SIG-M5 (cell line): Measurements from ENCODE around the gene MYO3B.
"Not testable (repeated sequence)": the region's sequence is repeated elsewhere in the genome, so short reads cannot be mapped to it uniquely, and the experiment has no call there.

Experiments used
- DNase-seq: peaks from one replicate; lab custom pipeline; 2025; lab: John Stamatoyannopoulos, UW

The MYO3B gene

DNA sequence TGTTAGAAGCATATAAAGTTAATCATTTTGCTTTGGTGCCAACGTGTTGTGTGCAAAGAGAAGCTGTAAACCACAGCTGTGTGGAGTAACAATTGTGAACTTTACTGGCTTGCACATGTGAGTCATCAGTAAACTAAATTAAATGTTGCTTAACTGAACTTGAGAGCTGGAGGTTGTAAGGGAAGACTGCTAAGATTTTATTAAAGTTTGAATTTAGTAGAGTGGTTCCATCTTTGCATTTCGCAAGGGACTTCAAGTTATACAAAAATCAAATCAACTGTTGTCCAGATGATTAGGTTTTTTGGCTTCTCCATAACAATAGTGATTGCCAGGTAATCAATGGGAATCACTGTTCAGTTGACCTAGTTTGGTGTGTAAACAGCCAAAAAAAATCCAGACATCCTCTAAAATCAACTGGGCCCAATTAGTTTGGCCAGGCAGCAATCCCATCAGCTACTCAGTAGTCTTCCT lies 247.4 kb downstream of the MYO3B start:
- DNase-seq, result no peak

DNA sequence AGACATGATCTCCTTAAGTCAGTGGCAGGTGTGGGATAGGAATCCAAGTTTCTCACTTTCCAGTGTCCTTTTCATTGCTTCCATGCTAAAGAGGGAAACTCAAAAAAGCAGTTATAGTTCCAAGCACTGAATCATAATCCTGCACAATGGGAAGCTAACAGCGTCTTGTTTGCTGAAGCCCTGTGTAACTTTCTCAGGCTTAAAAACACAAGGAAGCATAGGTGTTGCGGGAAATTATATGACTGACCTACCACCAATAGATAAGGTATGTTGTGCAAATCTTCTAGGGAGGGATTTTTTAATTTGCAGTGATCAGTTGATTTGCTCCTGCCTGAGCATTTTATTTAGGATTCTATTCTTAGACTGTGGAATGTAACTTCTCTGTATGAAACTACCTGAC lies 250.9 kb downstream of the MYO3B start:
- no peak for DNase-seq

DNA sequence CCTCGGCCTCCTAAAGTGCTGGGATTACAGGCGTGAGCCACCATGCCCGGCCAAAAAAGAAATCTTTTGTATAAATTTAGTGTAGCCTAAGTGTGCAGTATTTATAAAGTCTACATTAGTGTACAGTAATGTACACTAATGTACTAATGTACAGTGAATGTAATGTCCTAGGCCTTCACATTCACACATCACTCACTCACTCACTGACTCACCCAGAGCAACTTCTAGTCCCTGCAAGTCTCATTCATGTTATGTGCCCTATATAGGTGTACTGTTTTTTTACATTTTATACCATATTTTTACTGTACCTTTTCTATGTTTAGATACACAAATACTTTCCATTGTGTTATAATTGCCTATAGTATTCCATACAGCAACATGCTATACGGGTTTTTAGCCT lies 254.9 kb downstream of the MYO3B start:
- no peak for DNase-seq

DNA sequence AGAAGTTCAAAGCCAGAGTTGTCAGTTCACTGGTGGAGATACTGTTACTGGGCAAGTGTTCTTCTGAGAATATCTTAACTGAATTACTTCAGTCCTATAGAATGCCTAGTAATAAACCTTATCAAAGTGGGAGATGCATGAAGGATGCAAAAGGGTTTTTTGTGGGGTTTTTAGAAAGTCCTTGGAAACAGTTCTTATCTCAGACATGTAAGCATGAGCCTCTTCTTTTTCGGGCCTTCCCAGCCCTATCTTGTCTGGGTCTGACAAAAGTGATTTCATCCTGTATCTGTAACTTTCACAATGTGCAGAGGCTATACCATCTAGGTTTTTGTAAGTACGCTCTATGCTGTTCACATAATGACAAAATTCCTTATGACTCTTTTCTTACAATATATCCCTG lies 255.5 kb downstream of the MYO3B start:
- DNase-seq, result no peak

DNA sequence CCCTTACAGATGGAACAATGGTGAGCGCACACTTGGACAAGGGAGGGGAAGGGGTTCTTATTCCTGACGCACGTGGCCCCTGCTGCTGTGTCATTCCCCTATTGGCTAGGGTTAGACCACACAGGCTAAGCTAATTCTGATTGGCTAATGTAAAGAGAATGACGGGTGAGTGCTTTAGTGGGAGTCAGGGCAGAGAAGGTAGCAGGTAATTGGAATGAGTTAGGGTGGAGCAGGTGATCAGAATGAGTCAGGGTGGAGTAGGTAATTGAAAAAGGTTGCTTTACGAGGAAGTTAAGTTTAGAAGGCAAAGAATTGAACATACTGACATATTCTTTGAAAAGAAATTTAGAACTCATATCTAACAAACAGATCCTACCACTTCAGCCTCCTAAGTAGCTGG lies 256.4 kb downstream of the MYO3B start:
- not testable (repeated sequence) for DNase-seq

DNA sequence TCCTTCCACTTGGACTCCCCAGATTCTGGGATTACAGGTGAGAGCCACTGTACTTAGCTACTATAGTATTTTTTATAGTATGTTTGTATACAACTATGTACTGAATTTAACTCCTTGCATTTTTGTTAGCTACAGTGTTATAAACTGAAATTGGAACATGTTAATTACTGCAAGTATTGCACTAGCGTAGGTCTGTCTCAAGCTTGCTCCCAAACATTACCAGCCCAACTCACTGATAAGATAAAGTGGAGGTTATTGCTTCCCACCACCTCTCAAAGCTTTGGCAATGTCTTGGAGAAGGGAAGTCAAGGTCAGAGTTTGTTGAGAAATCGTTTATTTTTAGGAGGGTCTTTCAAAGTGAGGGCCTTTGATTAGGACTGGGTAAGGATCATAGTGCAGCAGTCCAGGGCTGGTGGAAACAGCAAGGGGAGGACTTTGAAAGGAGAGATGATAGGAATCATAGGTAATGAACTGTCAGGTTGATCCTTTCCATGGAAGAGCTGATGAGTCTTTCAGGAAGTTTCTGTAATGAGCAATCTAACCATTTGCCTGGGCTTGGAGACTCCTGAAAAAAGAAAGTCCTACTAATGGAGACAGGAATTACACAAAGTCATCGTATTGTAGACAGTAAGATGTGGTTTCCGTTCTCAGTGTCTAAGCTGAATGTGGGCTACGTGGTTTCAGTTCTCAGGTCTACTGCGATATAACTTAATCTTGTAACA lies 257.1 kb downstream of the MYO3B start:
- DNase-seq, result no peak

DNA sequence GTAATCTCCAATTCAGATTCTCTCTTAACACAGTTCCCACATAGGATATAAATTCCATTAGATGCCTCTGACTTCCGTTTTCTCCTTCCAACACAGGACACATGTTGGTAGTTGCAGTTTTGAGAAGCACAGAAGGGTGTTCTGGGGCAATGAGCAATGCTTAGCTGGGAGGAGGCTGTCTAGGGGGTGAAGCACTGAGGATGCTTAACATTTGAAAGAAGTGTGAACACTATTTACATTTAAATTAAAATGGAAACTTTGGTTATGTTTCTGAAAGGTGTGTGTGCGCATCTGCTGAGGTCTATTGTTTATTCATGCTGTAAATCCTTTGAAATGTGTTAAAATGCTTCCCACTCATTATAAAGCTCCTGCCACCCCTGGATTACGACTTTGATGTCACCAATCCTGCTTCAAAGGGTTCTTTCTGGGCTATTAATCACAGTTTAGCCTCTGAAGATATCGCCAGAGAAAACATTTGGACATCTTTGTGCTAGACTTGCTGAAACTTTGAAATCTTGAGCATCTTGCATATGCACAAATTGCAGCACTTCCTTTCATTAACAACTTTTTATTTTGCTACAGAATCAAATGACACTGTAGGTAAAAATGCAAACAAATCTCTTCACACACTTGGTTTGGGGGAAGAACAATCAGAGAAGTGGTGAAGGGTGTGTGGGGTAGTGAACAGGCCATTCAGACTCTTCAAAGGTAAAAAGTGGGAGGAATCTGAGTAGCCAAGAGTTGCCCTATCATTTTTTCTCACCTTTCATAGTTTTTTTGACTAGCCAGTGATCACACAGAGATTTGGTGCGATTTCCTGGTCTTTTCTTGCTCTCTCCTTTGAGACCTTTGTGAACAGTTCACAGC lies 258.4 kb downstream of the MYO3B start:
- DNase-seq, result no peak

DNA sequence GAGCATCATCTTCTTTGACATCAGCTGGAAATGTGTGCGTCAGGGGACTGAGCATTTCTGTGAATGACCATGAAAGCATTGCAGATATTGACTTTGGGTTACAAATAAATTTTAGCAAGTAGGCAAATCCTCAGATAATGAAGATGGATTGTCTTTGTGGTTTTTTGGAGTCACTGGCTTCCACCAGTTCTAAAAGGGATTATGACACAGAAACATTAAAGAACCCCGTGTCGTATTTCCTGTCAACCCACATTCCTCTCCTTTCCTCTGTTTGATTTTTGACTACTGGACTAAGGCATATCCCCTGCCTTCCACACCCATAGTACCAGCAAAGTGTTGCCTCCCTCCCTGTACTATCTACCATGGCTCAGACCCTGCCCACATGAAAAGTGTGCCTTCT lies 268.1 kb downstream of the MYO3B start:
- DNase-seq, result no peak

DNA sequence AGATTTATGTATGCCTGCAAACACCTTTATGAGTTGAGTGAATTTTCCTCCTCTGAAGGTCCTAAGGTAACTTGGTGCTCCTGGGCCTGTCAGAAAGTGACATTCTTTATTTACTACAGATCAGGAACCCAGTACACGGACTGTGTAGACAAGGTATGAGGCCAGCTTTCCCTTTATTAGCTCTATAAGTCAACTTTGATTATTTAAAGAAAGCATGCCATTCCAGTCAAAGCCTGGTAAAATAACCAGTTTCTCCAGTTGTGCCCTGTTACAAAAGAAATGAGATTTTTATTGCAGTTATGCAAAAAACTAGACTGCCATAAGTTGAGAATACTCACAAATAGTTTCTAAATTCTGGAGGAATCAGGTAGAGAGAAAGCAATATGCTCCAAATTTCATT lies 271.1 kb downstream of the MYO3B start:
- DNase-seq, result no peak

DNA sequence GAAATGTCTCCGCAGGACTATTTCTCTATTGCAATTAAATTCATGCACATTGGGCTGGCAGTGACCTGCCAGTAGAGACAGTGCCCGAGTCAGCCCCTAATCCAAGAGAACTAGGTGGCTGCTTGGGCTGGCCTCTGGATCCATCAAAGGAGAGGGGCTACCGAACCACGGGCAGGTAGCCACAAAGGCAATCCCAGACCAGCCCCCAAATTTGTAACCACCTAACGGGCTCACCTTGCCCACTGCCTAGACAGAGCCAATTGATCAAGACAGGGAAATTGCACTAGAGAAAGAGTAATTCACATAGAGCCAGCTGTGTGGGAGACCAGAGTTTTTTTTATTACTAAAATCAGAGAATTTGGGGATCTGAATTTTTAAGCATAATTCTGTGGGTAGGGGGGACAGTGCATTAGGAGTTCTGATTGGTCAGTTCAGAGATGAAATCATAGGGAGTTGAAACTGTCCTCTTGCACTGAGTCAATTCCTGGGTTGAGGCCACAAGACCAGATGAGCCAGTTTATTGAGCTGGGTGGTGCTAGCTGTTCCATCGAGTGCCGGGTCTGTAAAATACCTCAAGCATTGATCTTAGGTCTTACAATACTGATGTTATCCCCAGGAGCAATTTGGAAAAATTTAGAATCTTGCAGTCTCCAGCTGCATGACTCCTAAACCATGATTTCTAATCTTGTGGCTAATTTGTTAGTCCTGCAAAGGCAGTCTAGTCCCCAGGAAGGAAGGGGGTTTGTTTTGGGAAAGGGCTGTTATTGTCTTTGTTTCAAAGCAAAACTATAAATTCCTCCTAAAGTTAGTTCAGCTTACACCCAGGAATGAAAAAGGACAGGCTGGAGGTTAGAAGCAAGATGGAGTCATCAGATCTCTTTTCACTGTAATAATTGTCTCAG lies 276.8 kb downstream of the MYO3B start:
- no peak for DNase-seq

DNA sequence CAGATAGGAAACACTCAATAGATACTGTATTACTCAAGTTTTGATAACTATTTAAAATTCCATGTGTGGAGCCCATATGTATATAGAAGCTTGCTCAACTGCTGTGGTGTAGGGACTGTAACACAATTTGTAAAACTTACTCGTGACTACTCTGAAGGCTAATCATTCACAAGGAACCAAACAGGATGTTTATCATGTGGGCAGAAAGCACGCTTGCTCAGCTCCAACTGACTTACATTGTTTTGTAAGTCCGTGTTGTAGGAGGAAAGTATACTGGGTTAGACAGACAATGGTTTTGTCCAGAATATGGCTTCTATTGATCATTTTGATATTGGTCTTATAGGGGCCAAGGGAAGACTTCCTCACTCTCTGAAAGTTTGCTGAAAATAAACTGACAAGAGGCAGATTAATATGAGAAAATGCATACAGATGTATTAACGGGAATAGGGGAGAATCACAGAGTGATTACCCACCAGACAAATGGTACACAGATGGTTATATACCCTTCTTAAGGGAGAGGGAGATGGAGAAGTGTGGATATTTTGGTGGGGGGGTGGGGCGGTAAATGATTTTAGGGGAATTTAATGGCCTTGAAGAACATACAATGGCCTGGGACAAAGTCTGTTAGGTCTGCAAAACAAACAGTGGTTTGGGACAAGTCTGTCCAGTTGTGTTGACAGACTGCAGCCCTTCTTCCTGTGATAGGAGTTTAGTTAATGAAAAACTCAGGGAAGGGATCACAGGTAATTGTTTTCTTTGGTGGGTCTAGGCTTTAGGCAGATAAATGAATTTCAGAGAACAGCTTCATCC lies 277.9 kb downstream of the MYO3B start:
- no peak for DNase-seq

DNA sequence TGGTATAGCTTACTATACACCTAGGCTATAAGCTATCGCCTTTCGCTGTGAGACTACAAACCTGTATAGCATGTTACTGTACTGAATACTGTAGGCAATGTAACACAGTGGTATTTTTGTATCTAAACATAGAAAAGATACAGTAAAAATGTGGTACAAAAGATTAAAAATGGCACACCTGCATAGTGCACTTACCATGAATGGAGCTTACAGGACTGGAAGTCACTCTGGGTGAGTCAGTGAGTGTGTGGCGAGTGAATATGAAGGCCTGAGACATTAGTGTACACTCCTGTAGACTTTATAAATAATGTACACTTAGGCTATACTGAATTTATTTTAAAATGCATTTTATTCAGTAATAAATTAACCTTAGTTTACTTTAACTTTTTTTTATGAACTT lies 279.0 kb downstream of the MYO3B start:
- DNase-seq, result no peak

DNA sequence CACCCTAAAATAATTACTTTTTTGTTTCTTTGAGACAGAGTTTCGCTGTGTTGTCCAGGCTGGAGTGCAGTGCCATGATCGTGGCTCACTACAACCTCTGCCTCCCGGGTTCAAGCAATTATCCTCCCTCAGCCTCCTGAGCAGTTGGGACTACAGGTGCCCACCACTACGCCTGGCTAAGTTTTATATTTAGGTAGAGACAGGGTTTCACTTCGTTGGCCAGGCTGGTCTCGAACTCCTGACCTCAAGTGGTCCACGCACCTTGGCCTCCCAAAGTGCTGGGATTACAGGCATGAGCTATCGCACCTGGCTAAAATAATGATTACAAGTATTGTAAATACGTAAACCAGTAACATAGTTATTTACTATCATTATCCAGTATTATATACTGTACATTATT lies 279.8 kb downstream of the MYO3B start:
- DNase-seq, result no peak

DNA sequence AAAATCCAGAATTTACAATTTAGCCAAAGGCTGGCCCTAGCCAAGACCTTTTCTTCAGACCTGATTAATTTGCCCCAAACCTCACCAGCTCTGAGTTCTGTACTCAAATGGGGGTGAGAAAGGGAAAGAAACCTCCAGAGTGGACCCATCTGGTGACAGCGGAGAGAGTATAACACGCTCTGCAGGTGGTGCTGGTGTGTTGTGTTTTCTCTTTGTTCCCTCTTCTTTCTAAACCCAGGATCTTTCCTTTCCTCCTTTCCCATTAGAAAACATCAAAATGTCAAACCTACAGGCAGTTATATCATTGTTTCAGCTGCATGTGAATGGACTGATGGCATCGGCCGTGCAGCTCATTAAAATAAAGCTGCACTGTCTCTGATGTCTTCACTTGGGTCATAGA lies 283.9 kb downstream of the MYO3B start:
- no peak for DNase-seq

DNA sequence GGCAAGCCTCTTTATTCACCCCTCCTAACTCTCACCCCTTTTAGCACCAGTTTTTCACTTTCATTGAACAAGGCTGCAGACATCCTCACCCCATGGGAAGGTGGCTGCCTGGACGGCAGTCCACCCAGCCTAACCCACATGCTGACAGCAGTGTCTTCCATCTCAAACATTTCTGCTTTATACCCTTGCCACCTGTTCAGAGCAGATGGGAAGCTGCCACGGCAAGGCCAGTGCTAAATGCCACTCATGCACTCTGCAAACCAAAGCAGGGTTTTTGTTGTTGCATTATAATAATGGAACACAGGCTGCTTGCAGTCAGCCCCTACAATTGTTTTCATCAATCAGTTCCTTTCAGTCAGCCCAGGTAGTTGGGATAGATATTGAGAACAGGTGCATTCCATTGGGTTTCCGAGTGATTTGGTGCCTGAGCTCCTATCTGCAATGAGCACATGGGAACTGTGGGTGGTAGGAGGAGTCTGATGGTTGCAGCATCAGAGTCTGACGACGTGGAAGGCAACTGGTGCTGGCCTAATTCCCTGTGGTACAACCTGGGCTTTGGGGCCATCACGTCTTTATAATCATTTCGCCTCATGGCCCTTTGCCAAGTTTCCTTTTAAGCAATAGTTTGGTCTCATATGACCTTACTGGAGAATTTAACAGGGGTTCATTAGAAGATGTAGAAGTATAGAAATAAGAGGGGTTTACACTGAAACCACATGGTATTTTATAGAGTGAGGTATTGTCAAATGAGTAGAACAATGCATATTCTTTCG lies 284.7 kb downstream of the MYO3B start:
- no peak for DNase-seq

DNA sequence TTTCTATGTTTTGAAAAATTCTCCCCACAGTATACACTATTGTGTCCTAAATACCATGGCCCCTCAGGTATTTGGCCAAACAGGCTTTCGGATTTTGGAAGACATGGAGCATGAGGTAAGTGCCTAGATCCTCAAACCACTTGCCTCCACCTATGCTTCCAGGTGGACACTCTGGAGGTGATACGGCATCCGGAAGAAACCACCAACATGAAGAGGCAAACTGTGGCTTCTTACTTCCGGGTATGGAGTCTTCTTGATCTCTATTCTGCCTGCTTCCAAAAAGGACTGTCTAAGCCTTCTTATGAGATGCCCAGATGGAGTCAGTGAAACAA lies 285.2 kb downstream of the MYO3B start:
- DNase-seq, result no peak

DNA sequence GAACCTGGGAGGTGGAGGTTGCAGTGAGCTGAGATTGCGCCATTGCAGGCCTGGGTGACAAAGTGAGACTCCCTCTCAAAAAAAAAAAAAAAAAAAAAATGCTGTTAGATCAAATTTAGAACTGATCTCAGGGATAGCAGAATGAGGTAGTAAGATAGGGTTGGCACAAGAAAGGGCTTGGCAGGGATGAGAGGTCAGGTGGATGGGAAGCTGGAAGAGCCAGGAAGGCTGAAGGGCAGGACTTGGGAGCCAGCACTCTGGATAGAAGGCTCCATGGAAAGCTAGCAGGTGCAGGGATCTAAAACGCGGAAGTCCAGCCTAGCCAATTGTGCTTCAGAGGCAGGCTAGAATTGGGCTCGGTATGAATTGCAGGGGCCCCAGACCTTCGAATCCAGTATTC lies 286.3 kb downstream of the MYO3B start:
- DNase-seq, result no peak

DNA sequence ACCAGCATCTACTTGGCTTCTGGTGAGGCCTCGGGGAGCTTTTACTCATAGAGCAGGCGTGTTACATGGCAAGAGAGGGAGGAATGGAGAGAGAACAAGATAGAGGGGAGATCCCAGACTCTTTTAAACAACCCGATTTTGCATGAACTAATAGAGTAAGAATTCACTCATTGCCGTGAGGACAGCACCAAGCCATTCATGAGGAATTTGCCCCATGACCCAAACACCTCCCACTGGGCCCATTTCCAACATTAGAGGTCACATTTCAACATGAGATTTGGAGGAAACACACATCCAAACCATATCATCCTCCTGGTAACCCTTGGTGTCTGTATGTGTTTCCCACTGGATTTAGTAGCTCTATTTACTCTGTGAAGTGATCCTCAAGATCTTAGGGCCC lies 287.3 kb downstream of the MYO3B start:
- no peak for DNase-seq

DNA sequence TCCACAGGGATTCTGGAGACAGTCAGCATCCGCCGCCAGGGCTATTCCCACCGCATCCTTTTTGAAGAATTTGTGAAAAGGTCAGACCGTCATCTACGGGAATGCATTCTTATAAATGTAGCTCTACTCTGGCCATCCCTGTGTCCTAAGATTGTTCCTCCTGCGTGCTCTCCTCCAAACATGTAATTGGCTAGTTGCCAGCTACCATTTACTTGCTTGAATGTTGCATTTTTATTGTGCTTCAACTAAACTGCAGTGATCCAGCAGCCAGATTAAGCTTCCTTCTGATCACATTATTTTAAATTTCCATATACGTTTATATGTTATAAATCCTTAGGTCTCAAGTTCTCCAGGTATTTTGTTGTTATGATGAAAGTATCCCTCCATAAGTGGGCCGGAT lies 288.7 kb downstream of the MYO3B start:
- no peak for DNase-seq

DNA sequence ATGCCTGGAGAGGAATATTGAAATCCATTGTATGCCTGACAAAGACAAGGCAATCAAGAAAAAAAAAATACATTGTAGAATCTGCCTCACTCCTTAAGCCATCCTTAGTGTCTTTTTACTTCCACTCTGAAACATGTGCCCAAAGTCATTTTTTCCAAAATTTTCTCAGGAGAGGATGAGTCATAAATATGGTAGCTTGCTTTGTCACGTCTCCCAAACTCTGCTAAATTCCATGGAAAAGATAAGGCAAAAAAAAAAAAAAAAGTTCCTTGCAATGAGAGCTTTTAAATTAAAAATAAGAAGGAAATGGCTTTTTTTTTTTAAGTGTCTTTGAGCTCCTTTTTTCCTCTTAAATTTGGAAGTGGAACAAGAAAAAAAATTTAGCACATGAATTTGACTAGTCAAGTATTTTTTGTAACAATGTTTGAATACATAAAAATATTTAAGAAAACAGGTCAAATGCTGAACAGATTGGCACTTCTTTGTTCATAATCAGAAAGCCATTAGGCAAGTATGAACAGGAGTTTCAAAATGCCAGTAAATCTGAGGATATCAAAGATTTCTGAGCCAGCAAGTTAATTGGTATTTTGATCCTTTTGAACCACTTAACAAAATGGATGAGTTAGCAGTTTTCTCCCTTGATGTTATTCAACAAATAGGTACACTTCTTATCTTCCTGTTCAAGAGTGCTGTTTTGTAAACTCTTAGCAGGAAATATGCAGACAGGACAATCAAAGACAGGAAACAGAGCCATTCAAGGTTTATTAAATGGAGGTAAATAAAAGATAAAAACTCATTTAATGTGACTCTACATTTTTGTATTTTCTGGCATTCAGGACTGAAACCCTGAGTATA lies 289.8 kb downstream of the MYO3B start:
- DNase-seq, result no peak
